Body of pancreas (tissue), 4 donors: Measurements from ENCODE around the gene FOXJ2.

Source experiments
- POLR2A ChIP-seq, 3 donors: fragments of 450-650 bp; IDR thresholded peaks; one replicate each; pipeline ENCODE4 v1.6.1; 2016; ENCODE audit warnings: antibody characterized with exemption in 3 of 3, mild to moderate bottlenecking in 2 of 3
- TF ChIP-seq, protein P1 (sequence below), 7 experiments: fragments of 450-650 bp in 4 of 7; fragments of 200-600 bp in 3 of 7; sonication (generic) in 3 of 7; IDR thresholded peaks; one replicate each; pipeline ENCODE4 v1.5.1; 2016 to 2019; ENCODE audit warnings: antibody characterized with exemption in 7 of 7

DNA sequence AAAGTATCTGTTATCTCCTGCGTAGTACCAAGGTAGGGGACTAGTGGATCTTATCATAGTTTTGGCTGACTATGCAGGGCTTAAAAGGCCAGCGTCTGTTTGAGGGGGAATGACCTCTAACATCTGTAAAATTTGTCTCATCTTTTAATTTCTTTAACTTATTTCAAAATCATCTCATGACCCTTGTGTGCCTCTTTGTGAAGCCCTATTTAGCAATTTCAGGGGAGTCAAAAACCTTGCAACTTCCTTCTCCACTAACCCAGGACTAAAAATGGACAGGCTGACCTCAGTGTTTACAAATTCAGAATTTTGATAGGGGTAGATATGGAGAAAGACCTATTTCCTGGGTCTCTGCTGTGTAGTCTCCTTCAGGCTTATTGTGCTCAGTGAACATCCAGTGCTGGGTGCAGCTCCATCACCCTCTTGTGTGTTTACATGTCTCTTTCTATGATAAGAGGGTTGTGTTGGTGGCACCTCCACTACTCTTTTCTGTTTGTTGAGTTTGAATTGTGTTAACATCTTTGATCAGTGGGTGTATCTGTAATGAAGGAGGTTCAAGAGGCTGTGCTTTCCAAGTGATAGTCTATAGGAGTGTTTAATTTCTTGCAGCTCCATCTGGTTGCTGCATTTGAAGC lies 63.9 kb downstream of the FOXJ2 start:
- no peak for TF ChIP-seq POLR2A (IDR thresholded peaks at IDR 0.05)
- TF ChIP-seq, protein P1, sequence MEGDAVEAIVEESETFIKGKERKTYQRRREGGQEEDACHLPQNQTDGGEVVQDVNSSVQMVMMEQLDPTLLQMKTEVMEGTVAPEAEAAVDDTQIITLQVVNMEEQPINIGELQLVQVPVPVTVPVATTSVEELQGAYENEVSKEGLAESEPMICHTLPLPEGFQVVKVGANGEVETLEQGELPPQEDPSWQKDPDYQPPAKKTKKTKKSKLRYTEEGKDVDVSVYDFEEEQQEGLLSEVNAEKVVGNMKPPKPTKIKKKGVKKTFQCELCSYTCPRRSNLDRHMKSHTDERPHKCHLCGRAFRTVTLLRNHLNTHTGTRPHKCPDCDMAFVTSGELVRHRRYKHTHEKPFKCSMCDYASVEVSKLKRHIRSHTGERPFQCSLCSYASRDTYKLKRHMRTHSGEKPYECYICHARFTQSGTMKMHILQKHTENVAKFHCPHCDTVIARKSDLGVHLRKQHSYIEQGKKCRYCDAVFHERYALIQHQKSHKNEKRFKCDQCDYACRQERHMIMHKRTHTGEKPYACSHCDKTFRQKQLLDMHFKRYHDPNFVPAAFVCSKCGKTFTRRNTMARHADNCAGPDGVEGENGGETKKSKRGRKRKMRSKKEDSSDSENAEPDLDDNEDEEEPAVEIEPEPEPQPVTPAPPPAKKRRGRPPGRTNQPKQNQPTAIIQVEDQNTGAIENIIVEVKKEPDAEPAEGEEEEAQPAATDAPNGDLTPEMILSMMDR (IDR thresholded peaks at IDR 0.05): no peak
